HAP-1 (cell line): ENCODE data around the gene UBA6.
"Not testable (repeated sequence)": the region's sequence is repeated elsewhere in the genome, so short reads cannot be mapped to it uniquely, and the experiment has no call there.

ENCODE experiments used
- DNase-seq, 2 experiments: peaks; one replicate each; pipeline ENCODE4 v3.0.0-alpha.2; 2016 to 2020; ENCODE audit warnings: low spot score in 2 of 2
- H3K27me3 ChIP-seq: fragments of 250-450 bp; sonication (Bioruptor Pico); 2 replicates; pipeline ENCODE4 v1.5.1; 2020; ENCODE audit warnings: low read depth, mild to moderate bottlenecking, moderate library complexity
- H3K36me3 ChIP-seq: fragments of 250-450 bp; sonication (Bioruptor Pico); replicated peaks from 2 replicates; pipeline ENCODE4 v1.5.1; 2020; ENCODE audit warnings: mild to moderate bottlenecking
- H3K4me1 ChIP-seq: fragments of 250-450 bp; sonication (Bioruptor Pico); 2 replicates; pipeline ENCODE4 v1.5.1; 2020; ENCODE audit warnings: mild to moderate bottlenecking
- H3K4me3 ChIP-seq: fragments of 250-450 bp; sonication (Bioruptor Pico); 2 replicates; pipeline ENCODE4 v1.5.1; 2020; ENCODE audit warnings: mild to moderate bottlenecking, moderate library complexity
- H3K9me3 ChIP-seq: fragments of 250-450 bp; sonication (Bioruptor Pico); 2 replicates; pipeline ENCODE4 v1.5.1; 2020; ENCODE audit warnings: mild to moderate bottlenecking, moderate library complexity
- in situ Hi-C: fragments of 300-500 bp; cut with MboI; formaldehyde crosslinking; loops from 3 replicates; pipeline ENCODE4 v1.14.3; 2020; ENCODE audit warnings: low sequenced_read_pairs, inconsistent platforms, mixed read lengths

UBA6 gene

GRCh38 chr4:67700738-67701516, at the start of gene UBA6:
Gene UBA6 (minus strand): TSS chr4:67701155. CDS start chr4:67701119, 36 bp downstream.
- in situ Hi-C loops, result no loop called here
- Histone ChIP-seq H3K36me3 (no peaks in the 10 kb centered on the region; the same call in 1 of the 2 replicates), H3K27me3 (no peaks in the 10 kb centered on the region), H3K4me3 (peak within 1 kb of the TSS; percentile 82), H3K9me3 (no peaks in the 10 kb centered on the region), H3K4me1 (peaks cover 8% of the 10 kb centered on the region; the same call in 1 of the 2 replicates)
- DNase-seq, result peak; percentile 93 to 98

- peaks cover 4% of the 10 kb centered on the region for H3K4me1 ChIP-seq
- no peak overlapping the region for H3K4me3 ChIP-seq
- no peaks in the 10 kb centered on the region for H3K27me3 ChIP-seq
- in situ Hi-C loops, result no loop called here
- DNase-seq, result no peak
- no peaks in the 10 kb centered on the region for H3K9me3 ChIP-seq
- no peaks in the 10 kb centered on the region for H3K36me3 ChIP-seq
These were observed 49.7 kb upstream of the UBA6 start for GRCh38 chr4:67750691-67751090.

GRCh38 chr4:67749286-67749685, 48.3 kb upstream of the UBA6 start:
- in situ Hi-C loops, result no loop called here
- H3K4me1 ChIP-seq, result peaks cover 4% of the 10 kb centered on the region
- no peaks in the 10 kb centered on the region for H3K27me3 ChIP-seq
- no peaks in the 10 kb centered on the region for H3K36me3 ChIP-seq
- no peak overlapping the region for H3K4me3 ChIP-seq
- no peak for DNase-seq
- H3K9me3 ChIP-seq, result no peaks in the 10 kb centered on the region

GRCh38 chr4:67746797-67747495, 46.0 kb upstream of the UBA6 start:
- H3K4me1 ChIP-seq, result peaks cover 4% of the 10 kb centered on the region
- in situ Hi-C loops, result no loop called here
- H3K27me3 ChIP-seq, result no peaks in the 10 kb centered on the region
- no peaks in the 10 kb centered on the region for H3K36me3 ChIP-seq
- H3K9me3 ChIP-seq, result no peaks in the 10 kb centered on the region
- no peak overlapping the region for H3K4me3 ChIP-seq
- peak in 1 of 2 experiments; percentile 58 for DNase-seq

- Histone ChIP-seq H3K36me3 (no peaks in the 10 kb centered on the region), H3K4me1 (no peaks in the 10 kb centered on the region), H3K4me3 (no peak overlapping the region), H3K9me3 (no peaks in the 10 kb centered on the region), H3K27me3 (no peaks in the 10 kb centered on the region)
- no peak for DNase-seq
- in situ Hi-C loops, result no loop called here
These were observed 43.8 kb upstream of the UBA6 start for GRCh38 chr4:67744561-67745283.

GRCh38 chr4:67743194-67743593, 42.2 kb upstream of the UBA6 start:
- no peak for DNase-seq
- in situ Hi-C loops, result no loop called here
- H3K27me3 ChIP-seq, result no peaks in the 10 kb centered on the region
- H3K4me1 ChIP-seq, result no peaks in the 10 kb centered on the region
- H3K9me3 ChIP-seq, result no peaks in the 10 kb centered on the region
- H3K36me3 ChIP-seq, result no peaks in the 10 kb centered on the region
- H3K4me3 ChIP-seq, result no peak overlapping the region

GRCh38 chr4:67736262-67736661, 35.3 kb upstream of the UBA6 start:
- H3K9me3 ChIP-seq, result no peaks in the 10 kb centered on the region
- H3K27me3 ChIP-seq, result no peaks in the 10 kb centered on the region
- no peak overlapping the region for H3K4me3 ChIP-seq
- H3K4me1 ChIP-seq, result no peaks in the 10 kb centered on the region
- H3K36me3 ChIP-seq, result no peaks in the 10 kb centered on the region
- no peak for DNase-seq
- in situ Hi-C loops, result no loop called here

- no peaks in the 10 kb centered on the region for H3K27me3 ChIP-seq
- H3K4me1 ChIP-seq, result no peaks in the 10 kb centered on the region
- no peak overlapping the region for H3K4me3 ChIP-seq
- no peaks in the 10 kb centered on the region for H3K9me3 ChIP-seq
- in situ Hi-C loops, result no loop called here
- DNase-seq, result no peak
- H3K36me3 ChIP-seq, result no peaks in the 10 kb centered on the region
These were observed 34.4 kb upstream of the UBA6 start for GRCh38 chr4:67735325-67735724.

- H3K27me3 ChIP-seq, H3K4me1 ChIP-seq, DNase-seq, in situ Hi-C loops, H3K36me3 ChIP-seq, H3K9me3 ChIP-seq, H3K4me3 ChIP-seq: not testable (repeated sequence)
These were observed 29.6 kb upstream of the UBA6 start for GRCh38 chr4:67730511-67730910.

GRCh38 chr4:67727124-67727850, 26.3 kb upstream of the UBA6 start:
- no peaks in the 10 kb centered on the region for H3K27me3 ChIP-seq
- DNase-seq, result no peak
- in situ Hi-C loops, result no loop called here
- no peaks in the 10 kb centered on the region for H3K36me3 ChIP-seq
- H3K4me3 ChIP-seq, result no peak overlapping the region
- H3K4me1 ChIP-seq, result no peaks in the 10 kb centered on the region
- no peaks in the 10 kb centered on the region for H3K9me3 ChIP-seq

GRCh38 chr4:67725981-67726380, 25.0 kb upstream of the UBA6 start:
- no peaks in the 10 kb centered on the region for H3K4me1 ChIP-seq
- no peaks in the 10 kb centered on the region for H3K27me3 ChIP-seq
- no peaks in the 10 kb centered on the region for H3K36me3 ChIP-seq
- in situ Hi-C loops, result no loop called here
- no peaks in the 10 kb centered on the region for H3K9me3 ChIP-seq
- no peak for DNase-seq
- H3K4me3 ChIP-seq, result no peak overlapping the region

GRCh38 chr4:67725132-67725531, 24.2 kb upstream of the UBA6 start:
- no peaks in the 10 kb centered on the region for H3K36me3 ChIP-seq
- no peaks in the 10 kb centered on the region for H3K4me1 ChIP-seq
- no peak for DNase-seq
- H3K4me3 ChIP-seq, result no peak overlapping the region
- no peaks in the 10 kb centered on the region for H3K27me3 ChIP-seq
- H3K9me3 ChIP-seq, result no peaks in the 10 kb centered on the region
- in situ Hi-C loops, result no loop called here

GRCh38 chr4:67723949-67724348, 23.0 kb upstream of the UBA6 start:
- H3K4me3 ChIP-seq, result no peak overlapping the region
- DNase-seq, result no peak
- no peaks in the 10 kb centered on the region for H3K27me3 ChIP-seq
- H3K4me1 ChIP-seq, result no peaks in the 10 kb centered on the region
- in situ Hi-C loops, result no loop called here
- H3K9me3 ChIP-seq, result no peaks in the 10 kb centered on the region
- H3K36me3 ChIP-seq, result no peaks in the 10 kb centered on the region
